ENCODE data around the gene GUCY2F.

The GUCY2F gene

GRCh38 chrX:109392895-109393294 is 89.0 kb downstream of the GUCY2F start:
- ATAC-seq: no peak

- no peak for ATAC-seq
Observed at GRCh38 chrX:109390556-109390955, 91.3 kb downstream of the GUCY2F start.

- no peak for ATAC-seq
Observed at GRCh38 chrX:109389917-109390316, 92.0 kb downstream of the GUCY2F start.

- ATAC-seq: no peak
Observed at GRCh38 chrX:109384699-109385098, 97.2 kb downstream of the GUCY2F start.

- ATAC-seq: no peak
Observed at GRCh38 chrX:109382332-109382731, 99.6 kb downstream of the GUCY2F start.

GRCh38 chrX:109378281-109378680 is 103.6 kb downstream of the GUCY2F start:
- ATAC-seq: no peak

- ATAC-seq: no peak
Observed at GRCh38 chrX:109374262-109374960, 107.5 kb downstream of the GUCY2F start.

GRCh38 chrX:109373468-109373867 is 108.4 kb downstream of the GUCY2F start:
- ATAC-seq: no peak

- no peak for ATAC-seq
Observed at GRCh38 chrX:109372716-109373115, 109.2 kb downstream of the GUCY2F start.

GRCh38 chrX:109372291-109372690 is 109.6 kb downstream of the GUCY2F start:
- ATAC-seq: no peak

GRCh38 chrX:109362101-109362500 is 119.8 kb downstream of the GUCY2F start:
- ATAC-seq: no peak

- ATAC-seq: no peak
Observed at GRCh38 chrX:109360301-109360700, 121.6 kb downstream of the GUCY2F start.

GRCh38 chrX:109357706-109358105 is 124.2 kb downstream of the GUCY2F start:
- ATAC-seq: no peak

- ATAC-seq: no peak
Observed at GRCh38 chrX:109356684-109357083, 125.2 kb downstream of the GUCY2F start.

- ATAC-seq: no peak
Observed at GRCh38 chrX:109352066-109352588, 129.8 kb downstream of the GUCY2F start.

GRCh38 chrX:109351557-109351956 is 130.3 kb downstream of the GUCY2F start:
- ATAC-seq: no peak

GRCh38 chrX:109350551-109350950 is 131.3 kb downstream of the GUCY2F start:
- ATAC-seq: no peak

GRCh38 chrX:109350051-109350450 is 131.8 kb downstream of the GUCY2F start:
- no peak for ATAC-seq

GRCh38 chrX:109347632-109348031 is 134.3 kb downstream of the GUCY2F start:
- no peak for ATAC-seq

- no peak for ATAC-seq
Observed at GRCh38 chrX:109346491-109346890, 135.4 kb downstream of the GUCY2F start.

- no peak for ATAC-seq
Observed at GRCh38 chrX:109345856-109346255, 136.0 kb downstream of the GUCY2F start.

- ATAC-seq: no peak
Observed at GRCh38 chrX:109344678-109345077, 137.2 kb downstream of the GUCY2F start.

- no peak for ATAC-seq
Observed at GRCh38 chrX:109344101-109344500, 137.8 kb downstream of the GUCY2F start.

GRCh38 chrX:109343671-109344070 is 138.2 kb downstream of the GUCY2F start:
- no peak for ATAC-seq

- ATAC-seq: no peak
Observed at GRCh38 chrX:109336141-109336540, 145.7 kb downstream of the GUCY2F start.

Measured in activated CD4-positive, CD25-positive, alpha-beta regulatory T cell treated with anti-CD3 and anti-CD28 coated beads, Interleukin-2, amount 50 U/mL, for 24 hours (primary cell).